SW 1271 (cell line): ENCODE data around the gene ZP2.
"Not testable (repeated sequence)": the region's sequence is repeated elsewhere in the genome, so short reads cannot be mapped to it uniquely, and the experiment has no call there.

Source experiments
- DNase-seq, 2 experiments: peaks; one replicate each; lab custom pipeline; 2025; lab: John Stamatoyannopoulos, UW

Gene ZP2

DNA sequence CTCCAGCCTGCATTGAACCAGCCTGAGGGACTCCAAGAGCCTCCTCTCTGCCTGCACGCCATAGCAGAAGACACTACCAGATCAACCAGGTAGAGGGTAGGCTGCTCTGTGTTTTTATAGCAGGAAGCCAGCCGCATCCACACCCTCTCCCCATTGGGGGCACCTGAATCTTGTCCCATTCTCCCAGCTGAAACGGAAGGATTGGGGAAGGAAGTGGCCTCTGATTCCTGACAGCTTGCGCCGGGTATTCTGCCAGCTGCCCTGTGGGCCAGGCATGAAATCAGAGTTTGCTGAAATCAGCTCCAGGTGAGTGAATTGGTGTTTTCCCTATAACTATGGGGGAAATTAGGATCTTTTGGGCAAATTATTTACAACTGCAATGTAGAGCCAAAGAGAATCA lies at the start of gene ZP2:
Gene ZP2, minus strand, starts transcription at position 89 of the 400 bp plus-strand sequence. Its CDS starts 27 bp downstream, at position 62.
- DNase-seq: no peak

DNA sequence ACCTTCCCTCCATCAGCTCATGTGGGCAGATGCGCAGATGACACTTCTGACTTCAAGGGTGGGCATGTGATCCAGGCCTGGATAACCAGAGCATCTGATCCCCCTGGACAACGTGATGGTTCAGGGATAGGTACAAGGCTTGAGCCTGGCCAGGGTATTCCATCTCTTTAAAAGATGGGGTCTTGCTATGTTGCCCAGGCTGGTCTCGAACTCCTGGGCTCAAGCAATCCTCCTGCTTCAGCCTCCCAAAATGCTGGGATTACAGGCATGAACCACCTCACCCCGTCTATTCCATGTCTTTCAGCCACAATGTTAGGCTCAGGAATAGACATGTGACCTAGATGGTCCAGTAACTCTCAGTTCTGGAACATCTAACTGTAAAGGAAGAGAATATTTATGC lies 45.9 kb upstream of the ZP2 start:
- no peak for DNase-seq

DNA sequence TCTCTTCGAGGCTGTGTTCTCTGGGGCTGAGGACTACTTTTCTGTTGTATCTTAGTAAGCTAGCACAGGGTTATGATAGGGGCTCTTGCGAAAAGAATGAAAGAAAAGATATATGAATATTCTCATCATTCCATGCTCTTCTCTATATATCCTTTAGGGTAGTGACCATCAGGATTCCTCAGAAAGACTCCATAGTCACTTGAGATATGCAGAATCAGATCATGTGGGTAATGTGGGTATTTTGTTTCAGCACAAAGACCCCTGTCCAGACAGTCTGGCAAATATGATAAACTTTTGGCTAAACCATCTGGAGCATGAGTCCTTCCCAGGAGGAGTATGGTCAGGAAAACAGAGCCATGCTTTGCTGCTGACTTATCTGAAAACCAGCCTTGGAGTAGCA lies 45.3 kb upstream of the ZP2 start:
- DNase-seq: no peak

DNA sequence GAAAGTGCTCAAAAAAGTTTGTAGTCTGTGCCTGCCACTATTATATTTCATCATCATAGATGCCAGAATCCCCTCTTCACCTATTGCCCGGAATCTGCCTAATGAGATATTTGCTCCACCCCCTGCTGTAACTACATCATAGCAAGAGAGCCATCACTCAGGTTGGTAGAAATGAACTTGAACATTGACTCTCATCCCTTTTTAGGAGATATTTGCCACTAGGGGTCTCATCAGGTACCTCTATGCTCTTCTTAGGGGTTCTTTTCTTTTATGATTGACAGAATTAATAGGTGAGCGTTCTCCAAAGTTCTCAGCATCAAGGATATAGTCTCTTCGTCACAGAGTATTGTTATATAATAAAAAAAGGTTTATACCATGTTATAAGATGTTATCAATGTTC lies 42.1 kb upstream of the ZP2 start:
- no peak for DNase-seq

DNA sequence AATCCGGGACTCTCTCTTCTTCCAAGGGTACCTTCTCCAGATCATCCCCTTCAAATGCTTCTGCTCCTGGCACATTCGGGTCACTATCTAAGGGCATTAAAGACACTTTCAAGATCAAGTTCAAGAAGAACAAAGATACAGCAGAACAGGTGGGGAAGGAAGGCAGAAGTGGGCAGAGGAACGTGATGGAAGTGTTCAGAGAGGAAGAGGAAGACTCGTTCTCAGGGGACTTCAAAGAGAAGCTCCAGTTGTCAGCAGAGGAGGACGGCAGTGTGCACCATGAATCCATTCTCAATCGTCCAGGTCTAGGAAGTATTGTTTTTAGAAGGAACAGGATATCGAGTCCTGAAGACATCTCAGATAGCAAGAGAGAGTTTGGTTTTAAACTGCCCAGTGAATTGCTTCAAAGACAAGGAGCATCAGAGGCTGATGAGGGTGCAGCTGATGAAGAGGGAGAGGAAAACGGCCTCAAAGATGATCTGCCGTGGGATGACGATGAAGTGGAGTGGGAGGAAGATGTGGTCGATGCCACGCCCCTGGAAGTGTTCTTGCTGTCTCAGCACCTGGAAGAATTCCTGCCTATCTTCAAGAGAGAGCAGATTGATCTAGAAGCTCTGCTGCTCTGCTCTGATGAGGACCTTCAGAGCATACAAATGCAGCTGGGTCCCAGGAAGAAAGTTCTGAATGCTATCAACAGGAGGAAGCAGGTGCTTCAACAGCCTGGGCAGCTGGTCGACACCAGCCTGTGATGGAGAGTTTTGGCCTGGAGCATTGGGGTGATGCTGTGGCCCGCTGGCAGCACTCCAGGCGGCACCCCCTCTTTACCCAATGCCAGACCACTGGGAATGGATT lies 38.9 kb upstream of the ZP2 start:
- DNase-seq: no peak

DNA sequence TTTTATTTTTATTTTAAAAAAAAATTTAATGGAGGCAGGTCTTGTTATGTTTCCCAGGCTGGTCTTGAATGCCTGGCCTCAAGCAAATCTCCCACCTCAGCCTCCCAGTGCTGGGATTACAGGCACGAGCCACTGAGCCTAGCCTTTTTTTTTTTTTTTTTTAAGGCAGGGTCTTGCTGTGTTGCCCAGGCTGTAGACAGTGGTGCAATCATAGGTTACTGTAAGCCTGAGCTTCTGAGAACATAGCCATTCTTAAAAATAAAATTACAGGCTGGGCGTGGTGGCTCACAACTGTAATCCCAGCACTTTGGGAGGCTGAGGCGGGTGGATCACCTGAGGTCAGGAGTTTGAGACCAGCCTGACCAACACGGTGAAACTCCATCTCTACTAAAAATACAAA lies 36.8 kb upstream of the ZP2 start:
- not testable (repeated sequence) for DNase-seq

DNA sequence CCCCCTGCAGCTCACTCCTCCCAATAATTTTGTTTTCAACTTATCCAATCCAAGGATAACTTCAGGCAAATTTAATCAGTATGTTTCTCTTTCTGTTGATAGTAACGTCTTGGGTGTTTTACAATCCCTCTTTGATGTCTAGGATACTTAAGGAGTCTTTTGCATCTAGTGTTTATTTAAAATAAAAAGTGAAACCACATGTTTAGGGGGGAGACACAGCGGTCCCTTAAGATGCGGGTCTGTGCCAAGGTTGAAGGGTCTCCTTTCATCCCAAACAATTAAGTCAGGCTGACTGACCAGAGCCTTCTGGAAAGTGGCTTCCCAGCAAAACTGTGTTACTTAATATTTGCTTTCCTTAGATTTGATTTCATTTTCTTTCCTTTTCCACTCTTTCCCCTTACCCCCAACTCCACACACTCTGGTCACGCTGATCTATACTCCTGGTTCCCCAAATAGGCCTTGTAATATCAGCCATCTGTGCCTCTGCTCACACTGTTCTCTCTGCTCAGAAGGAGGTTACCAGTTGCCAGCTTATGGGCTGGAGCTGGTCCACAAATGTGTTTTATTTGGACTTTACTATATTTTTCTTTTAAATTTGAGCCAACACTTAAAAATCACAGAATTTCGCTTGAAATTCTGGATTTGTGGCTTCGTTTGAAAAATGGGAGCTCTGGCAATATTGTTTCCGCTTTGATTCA lies 33.3 kb upstream of the ZP2 start:
- no peak for DNase-seq

DNA sequence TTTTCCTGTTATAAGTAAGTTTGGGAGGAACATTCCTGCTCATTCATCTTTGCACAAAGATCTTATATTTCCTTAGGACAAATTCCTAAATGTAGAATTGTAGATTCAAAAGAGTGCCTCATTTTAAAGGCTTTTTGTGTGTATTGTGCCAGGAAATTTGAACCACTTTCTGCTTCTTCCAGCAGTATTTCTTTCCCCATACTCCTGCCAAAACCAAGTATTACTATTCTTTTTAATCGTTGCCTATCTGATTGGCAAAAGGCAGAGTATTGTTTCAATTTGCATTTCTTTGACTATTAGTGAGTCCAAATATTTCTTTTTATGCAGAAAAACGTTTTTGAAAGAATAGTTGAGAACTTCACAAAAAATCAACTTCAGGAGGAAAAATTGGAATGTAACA lies 31.4 kb upstream of the ZP2 start:
- DNase-seq: no peak

DNA sequence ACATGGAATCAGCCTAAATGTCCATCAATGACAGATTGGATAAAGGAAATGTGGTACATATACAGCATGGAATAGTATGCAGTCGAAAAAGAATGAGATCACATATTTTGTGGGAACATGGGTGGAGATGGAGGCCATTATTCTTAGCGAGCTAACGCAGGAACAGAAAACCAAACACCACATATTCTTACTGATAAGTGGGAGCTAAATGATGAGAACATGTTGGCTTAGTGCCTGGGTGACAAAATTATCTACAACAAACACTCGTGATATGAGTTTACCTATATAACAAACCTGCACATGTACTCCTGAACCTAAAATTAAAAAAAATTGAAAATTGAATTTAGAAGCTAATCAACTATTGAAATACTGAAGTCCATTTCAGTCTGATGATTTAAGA lies 28.3 kb upstream of the ZP2 start:
- no peak for DNase-seq

DNA sequence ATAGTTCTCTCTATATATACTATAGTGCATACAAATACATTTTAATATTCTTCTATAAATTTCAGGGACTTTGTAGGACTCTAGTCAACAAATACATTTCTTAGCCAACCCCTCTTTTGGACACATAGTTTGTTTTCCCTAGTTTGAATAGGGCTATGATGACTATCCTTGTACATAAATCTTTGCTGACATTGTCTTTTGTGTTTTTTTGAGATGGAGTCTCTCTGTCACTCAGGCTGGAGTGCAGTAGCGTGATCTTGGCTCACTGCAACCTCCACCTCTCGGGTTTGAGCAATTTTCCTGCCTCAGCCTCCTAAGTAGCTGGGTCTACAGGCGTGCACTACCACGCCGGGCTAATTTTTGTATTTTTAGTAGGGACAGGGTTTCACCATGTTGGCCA lies 25.5 kb upstream of the ZP2 start:
- DNase-seq: no peak

DNA sequence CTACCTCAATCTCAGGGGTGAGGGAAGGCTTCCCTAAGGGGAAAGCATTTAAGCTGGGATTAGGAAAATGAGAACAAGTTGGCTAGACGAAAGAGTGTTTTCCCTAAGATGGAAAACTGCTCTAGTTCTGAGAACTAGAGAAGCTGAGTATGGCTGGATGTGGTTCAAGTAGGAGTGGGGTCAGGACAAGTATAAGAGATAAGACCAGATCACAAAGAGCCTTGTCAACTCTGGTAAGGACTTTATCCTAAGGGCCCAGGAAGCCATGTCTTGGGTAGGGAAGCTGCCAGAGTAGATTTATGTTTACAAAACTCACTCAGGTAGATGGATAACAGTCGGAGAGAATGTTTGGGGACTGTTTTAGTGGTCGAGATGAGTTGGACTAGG lies 23.8 kb upstream of the ZP2 start:
- DNase-seq: no peak

DNA sequence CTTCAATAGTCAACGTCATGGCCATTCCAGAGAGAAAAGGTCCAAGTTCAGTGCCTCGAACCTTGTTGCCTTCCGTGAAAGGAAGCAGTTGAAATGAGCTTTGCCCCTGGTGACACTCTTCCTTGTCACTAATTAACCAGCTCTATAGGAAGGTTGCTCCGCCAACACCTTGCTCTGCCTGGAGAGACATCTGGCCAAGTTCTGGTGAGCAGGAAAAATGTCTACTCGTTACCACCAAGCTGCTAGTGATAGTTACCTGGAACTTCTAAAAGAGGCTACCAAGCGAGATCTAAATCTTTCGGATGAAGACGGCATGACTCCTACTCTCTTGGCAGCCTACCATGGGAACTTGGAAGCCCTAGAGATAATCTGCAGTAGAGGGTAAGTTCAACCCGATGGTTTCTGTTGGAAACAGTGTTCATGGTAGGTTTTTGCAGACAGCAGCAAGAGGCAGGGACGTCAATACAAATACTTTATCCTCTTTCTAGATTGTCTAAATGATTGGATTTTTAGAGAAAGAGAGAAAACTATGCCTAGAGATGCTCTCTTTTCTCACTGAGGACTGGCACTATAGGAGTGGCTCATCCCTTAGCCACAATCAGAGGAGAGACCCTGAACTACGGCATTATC lies 22.3 kb upstream of the ZP2 start, which contains the start of gene ANKS4B:
Gene ANKS4B, plus strand, starts transcription at position 179 of the 630 bp plus-strand sequence. Its CDS starts 39 bp downstream, at position 218.
- DNase-seq: no peak

DNA sequence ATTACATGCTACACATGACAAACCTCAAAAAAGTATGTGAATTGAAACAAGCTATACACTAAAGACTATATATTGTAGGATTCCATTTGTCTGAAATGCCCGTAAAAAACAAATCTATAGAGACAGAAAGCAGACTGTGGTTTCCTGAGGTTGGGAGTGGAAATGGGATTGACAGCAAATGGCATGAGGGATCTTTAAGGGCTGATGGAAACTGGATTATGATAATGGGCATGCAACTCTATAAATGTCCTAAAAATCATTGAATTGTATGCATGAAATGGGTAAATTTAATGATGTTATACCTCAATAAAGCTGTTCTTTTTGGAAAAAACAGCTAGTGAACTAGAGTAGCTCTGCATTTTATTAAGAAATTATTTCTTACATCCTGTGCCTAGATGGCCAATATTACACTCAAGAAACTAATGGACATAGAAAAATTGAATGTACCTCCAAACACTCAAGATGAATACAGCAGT lies 21.7 kb upstream of the ZP2 start:
- no peak for DNase-seq

DNA sequence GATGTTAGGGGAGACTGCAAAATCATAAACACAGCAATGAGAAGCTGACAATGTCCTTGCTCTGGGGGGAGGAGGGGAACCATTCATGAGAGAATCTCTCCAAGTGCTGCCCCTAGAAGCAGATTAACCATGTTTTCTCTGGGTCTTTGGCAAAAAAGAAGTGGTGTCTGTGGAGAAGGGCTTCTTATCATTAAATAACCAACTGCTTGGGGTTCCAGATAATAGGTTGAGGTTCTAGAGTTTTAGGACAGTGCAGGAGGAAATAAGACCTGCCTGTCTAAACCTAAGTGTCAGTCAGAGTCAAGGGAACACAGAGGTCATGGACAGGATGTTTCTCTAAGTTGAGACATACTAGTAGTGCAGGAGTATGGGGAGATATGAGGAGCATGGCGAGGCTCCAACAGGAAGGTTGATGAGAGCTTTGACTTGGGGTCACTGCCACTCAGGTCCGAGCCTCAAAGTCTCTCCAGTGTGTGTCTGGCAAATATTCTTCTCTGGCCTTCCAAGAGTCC lies 17.0 kb upstream of the ZP2 start:
- DNase-seq: no peak

DNA sequence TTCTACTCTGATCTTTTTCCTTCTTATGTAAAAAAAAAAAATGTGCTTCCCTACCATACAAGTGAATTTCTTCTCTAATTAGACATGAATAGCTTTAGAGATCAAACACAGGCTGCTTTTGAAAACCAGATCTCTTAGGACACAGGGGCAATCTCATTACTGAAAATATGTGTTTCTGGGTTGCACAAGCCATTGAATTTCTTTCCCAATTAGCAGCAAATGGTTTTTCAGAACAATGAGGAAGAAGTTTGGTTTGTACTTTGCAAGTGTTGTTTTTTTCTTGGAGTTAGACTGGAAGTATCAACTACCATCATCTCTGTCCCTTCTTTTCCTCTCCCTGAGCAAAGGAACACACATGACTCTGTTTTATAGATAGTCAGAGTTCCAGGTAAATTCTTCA lies 16.5 kb upstream of the ZP2 start:
- DNase-seq: no peak

DNA sequence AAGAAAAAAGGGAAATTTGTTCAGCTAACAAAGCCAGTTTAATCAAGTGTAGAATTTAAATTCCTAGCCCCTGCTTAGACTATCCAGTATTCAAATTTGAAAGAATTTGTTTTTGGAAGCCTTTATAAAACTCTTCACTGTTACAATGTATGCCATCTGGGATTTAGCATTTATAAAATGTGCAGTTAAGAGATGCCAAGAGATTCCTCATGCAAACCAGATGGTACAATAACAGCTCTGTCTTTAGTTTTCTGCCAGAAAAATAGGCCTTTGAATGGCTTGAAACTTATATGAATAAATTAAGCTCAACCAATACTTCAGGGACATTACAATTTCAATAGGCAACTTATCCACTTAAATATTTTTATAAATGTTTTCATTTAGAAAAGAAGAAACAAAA lies 15.4 kb upstream of the ZP2 start:
- DNase-seq: no peak

DNA sequence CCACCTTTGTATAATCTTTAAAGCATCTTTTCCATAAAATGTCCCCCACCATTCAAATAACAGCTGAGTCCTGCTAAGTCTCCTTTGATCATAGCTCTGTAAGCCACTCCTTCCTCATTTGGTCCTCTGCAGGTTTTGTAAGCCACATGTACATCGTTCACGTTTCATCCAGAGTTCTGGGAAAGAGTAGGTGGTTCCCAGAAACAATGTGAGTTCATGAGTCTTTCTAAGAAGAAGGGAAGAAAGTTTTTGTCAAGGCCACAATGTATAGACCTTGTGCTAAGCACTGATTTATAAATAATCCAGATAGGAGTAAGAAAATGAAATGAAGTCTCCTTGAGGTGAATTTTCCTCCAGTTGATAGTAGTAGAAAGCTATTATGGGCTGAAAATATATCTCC lies 13.4 kb upstream of the ZP2 start:
- DNase-seq: no peak

DNA sequence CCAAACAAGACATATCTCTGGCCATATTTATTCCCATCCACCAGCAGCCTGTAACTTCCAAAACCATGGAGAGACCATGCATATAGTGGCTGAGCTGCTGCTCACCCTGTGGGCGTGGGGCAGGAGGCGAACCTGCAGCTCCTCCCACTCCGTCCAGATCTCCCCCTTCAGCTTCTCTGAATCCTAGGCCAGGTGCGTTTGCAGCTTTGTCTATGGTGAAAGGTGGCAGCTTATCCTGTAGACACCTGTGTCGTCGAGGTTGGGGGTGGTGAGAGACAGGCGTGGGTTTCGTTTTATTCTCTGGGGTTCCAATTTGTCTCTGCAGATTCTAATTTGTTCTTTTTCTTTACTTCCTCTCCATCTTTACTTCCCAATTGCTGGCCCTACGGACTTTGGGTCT lies 12.4 kb upstream of the ZP2 start:
- no peak for DNase-seq

DNA sequence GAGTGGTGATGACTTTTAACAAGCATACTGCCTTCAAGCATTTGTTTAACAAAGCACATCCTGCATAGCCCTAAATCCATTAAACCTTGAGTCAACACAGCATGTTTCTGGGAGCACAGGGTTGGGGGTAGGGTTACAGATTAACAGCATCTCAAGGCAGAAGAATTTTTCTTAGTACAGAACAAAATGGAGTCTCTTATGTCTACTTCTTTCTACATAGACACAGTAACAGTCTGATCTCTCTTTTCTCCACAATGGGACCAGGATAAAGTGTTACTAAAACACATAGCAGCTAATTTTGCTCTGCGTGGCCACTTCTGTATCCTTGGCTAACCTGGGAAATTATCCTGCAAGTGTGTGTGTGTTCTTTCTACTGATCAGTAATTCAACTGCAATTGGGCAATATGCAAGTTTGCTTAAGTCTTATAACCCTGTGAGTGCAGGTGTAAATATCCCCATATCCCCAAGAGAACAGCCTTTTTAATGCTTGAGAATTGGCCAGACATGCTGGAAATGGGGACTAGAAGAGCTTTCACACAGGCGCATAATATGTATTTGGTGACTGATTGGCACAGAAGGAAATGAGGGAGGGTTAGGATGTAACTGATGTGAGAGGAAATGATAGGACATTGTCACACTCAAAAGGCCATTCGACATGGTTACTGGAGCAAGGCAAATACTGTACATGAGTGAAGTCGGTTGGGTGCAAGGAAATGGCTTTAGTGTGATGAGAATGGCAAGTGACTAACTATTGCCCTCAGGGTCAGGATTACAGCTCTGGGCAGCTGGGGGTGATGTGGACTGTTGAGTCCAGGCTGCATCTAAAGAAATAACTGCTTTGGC lies 11.3 kb upstream of the ZP2 start:
- DNase-seq: no peak

DNA sequence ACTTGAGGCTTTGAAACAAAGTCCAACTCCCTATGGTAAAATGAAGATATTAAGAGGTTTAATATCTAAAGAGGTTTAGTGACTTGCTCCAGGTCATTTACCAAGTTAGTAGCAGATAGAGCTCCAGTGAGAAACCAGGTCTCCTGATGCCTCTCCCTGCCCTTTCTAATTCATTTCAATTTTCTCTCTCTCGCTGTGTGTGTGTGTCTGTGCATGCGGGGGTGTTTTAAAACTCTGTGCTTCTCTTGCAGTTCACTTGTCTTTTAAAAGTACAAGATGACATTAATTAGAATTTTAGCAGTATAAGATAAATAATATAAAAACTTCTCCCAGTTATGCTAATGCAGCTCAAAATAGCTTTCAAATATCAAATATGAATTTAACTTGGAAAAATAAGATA lies 8.2 kb upstream of the ZP2 start:
- DNase-seq: no peak

DNA sequence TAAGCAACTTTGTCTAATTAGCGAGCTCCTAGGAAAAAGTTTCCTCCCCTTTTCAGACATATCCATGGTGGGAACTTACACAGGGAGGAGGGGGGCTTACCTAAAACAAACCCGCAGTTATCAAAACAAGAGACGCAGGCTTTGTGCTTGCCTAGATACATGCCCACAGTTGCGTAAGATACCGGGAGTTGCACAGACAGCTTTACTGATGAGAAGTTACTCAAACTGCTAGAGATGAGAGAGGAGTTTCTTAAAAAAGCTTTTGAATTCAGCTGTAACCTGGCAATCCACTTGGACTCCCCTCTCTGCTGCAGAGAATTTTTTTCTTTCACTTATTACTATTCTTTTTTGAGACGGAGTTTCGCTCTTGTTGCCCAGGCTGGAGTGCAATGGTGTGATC lies 6.8 kb upstream of the ZP2 start:
- no peak for DNase-seq

DNA sequence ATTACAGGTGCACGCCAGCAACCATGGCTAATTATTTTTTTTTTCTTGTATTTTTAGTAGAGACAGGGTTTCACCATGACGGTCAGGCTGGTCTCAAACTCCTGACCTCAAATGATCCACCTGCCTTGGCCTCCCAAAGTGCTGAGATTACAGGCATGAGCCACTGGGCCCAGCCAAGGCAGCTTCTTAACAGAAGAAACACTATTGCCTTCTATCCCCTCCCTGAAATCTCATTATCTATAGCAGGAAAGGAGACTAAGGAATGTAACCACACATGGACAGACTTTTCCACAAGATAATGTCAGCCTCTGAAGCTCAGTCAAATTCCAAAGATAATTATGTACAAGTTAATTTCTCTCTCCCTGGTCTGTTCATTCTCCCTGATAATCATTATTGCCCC lies 5.7 kb upstream of the ZP2 start:
- DNase-seq: no peak
